Right forelimb (tissue), 1 donor: ENCODE results near the gene EXTL1.

Experiments
- DNase-seq: peaks from one replicate; pipeline ENCODE4 v3.0.0-alpha.2; 2018

The EXTL1 gene

DNA sequence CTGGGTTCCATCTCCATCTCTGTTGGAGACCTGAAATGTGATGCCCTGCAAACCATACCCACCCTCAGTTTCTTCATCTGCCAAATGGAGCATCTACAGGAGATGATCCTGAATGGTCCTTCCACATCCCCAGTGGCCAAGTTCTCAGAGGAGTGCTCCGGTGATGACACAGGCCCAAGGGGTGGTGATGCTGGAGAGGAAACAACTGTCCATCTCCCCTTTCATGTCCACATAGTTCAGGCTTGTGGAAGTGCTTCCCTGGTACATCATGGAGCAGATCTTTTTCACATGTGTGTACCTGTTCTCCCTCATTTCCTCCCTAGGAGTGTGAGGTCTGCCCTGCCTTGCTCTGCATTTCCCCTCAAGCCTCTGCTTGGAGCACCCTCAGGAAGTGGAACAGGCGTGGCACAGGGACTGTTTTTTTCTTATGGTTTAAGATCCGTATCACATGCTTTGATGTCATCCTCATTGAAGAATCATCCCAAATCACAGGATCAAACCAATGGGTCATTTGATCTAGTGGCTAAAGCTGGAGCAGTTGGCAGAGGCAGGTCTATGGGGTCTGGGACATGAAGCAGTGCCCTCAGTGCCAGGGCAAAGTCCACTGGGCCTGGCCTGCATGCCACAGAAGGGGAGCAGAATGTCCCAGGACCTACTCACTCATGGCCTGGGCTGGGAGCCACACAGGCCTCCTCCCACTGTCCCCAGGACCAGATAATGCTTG lies 54.0 kb downstream of the EXTL1 start:
- no peak for DNase-seq

DNA sequence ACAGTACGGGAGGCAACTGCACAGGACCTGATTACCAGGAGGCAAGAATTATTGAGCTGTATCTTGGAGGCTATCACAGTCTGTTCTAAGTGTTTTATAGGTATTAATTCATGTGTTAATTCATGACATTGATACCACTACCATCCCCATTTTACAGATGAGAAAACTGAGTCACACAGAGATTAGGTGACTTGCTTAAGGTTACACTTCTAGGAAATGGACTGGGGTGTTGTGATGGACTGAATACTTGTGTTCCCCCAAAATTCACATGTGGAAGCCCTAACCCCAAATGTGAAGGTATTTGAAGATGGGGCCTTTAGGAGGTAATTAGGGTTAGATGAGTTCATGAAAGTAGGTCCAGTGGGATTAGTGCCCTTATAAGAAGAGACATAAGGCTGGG lies 55.9 kb downstream of the EXTL1 start:
- DNase-seq: no peak

DNA sequence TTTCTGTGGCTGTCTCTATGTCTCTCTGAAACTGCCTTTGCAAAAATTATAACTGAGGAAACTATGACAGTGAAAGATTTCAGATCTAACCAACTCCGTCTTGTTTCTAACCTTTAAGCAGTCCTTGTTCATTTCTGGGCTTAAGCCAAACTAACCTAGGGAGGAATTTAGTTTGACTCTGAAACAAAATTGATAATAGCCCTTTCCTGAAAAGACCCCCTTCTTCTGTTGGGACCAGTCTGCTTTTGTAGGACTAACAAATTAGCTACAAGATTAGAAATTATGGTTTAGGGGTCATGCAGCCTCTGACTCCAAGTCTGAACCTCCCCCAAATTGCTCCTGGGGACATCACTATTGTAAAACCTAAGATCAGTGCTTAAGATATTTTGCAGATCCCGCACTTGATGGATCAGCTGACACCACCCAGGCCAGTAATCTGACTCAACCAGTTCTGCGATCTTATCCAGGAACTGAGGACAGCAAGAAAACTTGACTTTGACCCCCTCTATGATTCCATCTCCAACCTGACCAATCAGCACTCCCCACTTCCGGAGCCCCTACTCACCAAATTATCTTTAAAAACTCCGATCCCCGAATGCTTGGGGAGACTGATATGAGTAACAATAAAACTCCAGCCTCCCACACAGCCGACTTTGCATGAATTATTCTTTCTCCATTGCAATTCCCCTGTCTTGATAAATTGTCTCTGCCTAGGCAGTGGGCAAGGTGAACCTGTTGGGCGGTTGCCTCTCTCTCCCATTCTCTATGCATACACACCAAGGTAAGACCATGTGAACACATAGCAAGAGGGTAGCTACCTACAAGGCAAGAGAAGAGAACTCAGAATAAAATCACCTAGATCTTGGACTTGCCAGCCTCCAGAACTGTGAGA lies 57.0 kb downstream of the EXTL1 start:
- DNase-seq: no peak

DNA sequence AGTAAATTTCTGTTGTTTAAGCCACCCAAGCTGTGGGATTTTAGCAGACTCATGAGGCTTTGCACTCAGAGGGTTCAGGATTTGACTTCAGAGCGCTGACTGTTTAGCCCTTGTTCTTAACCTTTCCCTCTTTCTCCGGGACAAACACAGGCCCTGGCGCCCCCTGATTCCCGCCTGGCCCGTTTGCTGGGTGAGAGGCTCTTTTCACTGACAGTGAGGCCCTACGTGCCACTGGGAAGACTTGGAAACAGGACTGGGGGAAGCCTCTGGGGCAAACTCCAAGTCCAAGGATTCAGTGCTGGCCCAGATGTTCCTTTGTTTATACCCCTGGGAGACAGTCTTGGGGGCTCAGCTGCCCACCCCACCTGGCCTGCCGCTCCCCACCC lies 57.6 kb downstream of the EXTL1 start:
- no peak for DNase-seq

DNA sequence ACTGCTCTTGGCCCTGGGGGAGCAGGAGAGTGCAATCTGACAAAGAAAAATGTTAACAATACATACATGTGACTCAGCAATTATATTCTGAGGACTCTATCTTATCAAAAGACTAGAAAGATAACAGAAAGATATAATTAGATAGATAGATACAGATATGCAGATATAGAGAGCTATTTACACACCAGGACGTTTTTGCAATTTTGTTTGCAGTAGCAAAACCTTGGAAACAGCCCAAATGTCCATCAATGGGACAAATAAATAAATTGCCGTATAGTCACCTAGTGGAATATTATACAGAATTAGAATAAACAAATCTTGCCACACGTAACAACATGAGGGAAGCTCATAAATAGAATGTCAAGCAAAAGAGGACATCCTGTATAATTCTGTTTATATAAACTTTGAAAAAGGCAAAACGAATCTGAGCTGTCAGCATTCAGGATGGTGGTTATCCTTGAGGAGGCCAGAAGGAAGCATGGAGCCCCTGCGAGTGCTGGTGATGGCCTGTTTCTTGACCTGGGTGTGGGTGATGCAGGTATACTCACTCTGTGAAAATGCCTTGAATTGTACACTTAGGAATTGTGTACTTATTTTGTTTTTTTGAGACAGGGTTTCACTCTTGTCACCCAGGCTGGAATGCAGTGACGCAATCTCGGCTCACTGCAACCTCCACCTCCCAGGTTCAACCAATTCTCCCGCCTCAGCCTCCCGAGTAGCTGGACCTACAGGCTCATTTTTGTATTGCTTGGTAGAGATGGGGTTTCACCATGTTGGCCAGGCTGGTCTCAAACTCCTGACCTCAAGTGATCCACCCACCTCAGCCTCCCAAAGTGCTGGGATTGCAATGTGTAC lies 58.6 kb downstream of the EXTL1 start:
- no peak for DNase-seq

DNA sequence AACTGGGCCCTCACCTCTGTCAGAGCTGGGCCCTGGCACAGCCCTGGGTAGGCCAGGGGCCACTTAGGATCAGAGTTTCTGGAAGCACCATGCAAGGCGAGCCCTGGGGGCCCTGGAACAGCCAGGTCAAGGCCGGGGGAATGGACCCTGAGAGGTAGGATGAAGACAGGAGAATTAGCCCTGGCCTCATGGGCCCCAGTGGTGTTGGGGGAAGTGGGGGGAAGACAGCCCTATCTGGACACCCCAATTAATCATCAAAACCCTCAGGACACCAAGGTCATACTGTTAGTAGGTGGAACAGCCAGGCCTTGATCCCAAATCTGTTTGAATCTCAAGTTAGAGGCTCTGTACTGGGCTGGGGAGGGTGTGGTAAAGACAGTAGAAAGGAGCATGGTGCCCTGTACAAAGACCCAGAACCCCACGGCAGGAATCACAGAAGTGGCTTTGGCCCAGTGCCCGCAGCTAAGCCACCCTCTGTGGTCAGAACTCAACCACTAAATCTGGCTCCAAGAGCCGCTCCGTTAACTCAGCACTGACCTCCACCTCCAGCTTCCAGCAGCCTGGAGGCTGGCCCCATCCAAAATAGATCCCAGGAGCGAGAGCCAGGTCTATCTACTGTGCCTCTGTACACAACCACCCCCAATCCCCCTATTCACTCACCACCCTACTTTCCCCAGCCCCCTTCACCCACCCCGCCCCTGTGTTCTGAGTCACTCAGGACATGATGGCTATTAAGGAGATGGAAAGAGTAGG lies 59.9 kb downstream of the EXTL1 start:
- DNase-seq: no peak

DNA sequence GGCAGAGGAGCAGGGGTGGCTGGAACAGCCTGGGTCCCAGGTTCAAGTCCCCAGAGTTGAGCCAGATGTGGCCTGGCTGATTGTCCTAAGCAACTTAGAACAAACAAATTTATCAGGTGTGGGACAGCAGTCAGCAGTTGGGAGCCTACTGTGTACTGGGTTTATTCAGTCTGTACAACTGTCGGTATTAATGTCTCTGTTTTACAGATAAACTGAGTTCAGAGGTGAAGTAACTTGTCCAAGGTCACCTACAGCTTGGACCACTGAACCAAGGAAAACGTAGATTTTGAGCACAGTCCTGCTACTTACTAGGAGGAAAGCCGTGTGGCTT lies 60.4 kb downstream of the EXTL1 start:
- no peak for DNase-seq

DNA sequence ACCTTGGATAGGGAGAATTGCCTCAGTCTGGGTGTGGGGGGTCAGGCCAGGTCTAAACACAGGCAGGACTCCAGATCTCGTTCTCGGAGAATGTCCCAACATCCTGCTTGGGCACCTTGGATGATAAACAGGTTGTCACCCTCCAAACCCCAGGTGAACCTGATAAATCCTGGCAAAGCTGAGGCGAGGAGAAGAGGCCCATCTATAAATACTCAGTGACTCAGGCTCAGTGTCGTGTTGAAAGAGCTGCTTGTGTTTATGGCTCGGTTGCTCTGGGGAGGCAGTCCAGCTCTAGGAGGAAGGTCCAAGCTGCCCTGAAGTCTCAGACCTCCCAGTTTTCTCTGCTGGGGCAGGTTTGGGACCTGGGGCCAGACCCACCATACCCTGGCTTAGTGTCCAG lies 61.6 kb downstream of the EXTL1 start:
- no peak for DNase-seq

DNA sequence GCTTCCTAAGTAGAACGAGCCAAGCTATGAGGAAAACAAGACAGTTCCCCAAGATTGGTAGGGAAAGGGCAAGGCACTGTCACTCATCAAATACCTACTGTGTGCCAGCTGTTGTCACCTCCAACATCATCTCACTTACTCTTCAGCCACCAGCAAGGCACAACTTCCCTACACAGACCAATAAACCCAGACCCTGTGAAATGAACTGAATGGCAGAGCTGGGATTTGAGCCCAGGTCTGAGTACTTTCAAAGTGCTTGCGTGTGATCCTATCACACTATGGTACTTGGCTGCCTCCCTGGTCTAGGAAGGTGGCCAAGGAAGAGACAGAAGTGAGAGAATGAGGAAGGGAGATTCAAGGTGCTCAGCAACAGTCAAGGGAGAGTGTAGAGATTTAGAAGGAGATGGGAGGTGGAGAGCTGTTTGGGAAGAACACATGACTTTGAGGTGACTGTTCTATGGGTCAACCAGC lies 62.6 kb downstream of the EXTL1 start:
- DNase-seq: no peak

DNA sequence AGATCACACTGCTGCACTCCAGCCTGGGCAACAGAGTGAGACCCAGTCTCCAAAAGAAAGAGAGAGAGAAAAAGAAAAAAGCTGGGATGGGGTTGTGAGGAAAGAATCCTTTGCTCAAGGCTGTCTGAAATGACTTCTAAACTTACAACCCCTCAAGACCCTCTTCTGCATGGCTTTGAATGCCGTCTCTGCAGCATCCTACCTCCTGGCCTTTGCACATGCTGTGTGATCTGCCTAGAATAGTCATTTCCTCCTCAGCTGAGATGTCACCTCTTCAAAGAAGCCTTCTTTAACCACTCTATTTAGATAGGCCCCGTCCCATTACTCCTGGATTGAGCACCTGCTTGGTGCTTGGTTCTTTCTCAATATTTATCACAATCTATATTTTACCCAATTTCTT lies 63.3 kb downstream of the EXTL1 start:
- DNase-seq: no peak
